ENCODE data around the gene GRK5. TPM values are rescaled to one million over a fixed set of nuclear protein-coding genes. Genes with fewer than 3 reads are reported as not detected.

The GRK5 gene
- total RNA-seq, 1 experiment from 2014 or later = 1.2 TPM

DNA sequence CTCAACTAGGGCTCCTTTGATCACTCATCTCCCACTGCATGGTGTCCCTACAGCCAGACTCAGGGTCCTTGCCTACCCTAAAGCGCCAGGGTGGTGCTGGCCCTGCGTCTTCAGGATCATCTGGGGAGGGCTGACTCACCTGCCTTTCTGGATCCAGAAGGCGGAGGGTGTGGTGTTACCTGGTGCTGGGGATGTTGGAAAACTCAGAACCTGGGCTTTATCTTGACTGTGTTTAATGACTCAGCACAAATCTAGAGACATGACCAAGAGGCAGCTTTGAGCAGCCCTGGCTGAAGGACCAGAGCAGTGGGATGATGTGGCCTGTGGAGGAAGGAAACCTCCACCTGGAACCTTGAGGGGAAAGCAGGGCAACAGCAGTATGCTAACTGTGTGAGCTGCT, 96.5 kb downstream of the GRK5 start:
- H3K23me2 ChIP-seq (ENCODE audit: insufficient read length, low read depth, low read length, poor library complexity, severe bottlenecking) = no peaks in the 10 kb centered on the region
- no peak overlapping the region for H3K56ac ChIP-seq (ENCODE audit: insufficient read length, low read depth, low read length)
- H3K27me3 Mint-ChIP-seq (ENCODE audit: low read depth) = peaks cover 2% of the 10 kb centered on the region; the same call in 1 of the 2 replicates
- H3K9me3 Mint-ChIP-seq = no peaks in the 10 kb centered on the region
- no peaks in the 10 kb centered on the region for H3K36me3 Mint-ChIP-seq (ENCODE audit: insufficient read depth in 1 of 3, low read depth in 3 of 3)
- DNase-seq = no peak
- no peak overlapping the region for H3K4ac ChIP-seq (ENCODE audit: low read depth, low read length)
- H3K4me1 ChIP-seq (ENCODE audit: insufficient read depth, low read length) = no peaks in the 10 kb centered on the region
- H2AFZ ChIP-seq (ENCODE audit: low read length) = no peak overlapping the region
- H2BK20ac ChIP-seq (ENCODE audit: low read depth, low read length, poor library complexity, severe bottlenecking) = no peak overlapping the region
- TF ChIP-seq, protein P1, sequence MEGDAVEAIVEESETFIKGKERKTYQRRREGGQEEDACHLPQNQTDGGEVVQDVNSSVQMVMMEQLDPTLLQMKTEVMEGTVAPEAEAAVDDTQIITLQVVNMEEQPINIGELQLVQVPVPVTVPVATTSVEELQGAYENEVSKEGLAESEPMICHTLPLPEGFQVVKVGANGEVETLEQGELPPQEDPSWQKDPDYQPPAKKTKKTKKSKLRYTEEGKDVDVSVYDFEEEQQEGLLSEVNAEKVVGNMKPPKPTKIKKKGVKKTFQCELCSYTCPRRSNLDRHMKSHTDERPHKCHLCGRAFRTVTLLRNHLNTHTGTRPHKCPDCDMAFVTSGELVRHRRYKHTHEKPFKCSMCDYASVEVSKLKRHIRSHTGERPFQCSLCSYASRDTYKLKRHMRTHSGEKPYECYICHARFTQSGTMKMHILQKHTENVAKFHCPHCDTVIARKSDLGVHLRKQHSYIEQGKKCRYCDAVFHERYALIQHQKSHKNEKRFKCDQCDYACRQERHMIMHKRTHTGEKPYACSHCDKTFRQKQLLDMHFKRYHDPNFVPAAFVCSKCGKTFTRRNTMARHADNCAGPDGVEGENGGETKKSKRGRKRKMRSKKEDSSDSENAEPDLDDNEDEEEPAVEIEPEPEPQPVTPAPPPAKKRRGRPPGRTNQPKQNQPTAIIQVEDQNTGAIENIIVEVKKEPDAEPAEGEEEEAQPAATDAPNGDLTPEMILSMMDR (conservative IDR thresholded peaks at IDR 0.05) = no peak
- no peak overlapping the region for H4K5ac ChIP-seq (ENCODE audit: insufficient read length, low read depth, low read length)
- H3K18ac ChIP-seq (ENCODE audit: insufficient read length, low read depth, low read length) = no peak overlapping the region
- no CpG with 5 or more reads among the region's 3 CpGs for WGBS (ENCODE audit: extremely low coverage, insufficient read length, low lambda C conversion rate)
- H3K27me3 ChIP-seq (ENCODE audit: insufficient read depth, low read length) = no peaks in the 10 kb centered on the region
- H2BK5ac ChIP-seq (ENCODE audit: insufficient read length, low read length) = no peak overlapping the region
- H3K14ac ChIP-seq (ENCODE audit: insufficient read depth, low read length) = no peak overlapping the region
- H3K23ac ChIP-seq (ENCODE audit: insufficient read length, low read depth, low read length) = no peak overlapping the region
- H4K20me1 ChIP-seq (ENCODE audit: control insufficient read depth, insufficient read depth, insufficient read length) = no peaks in the 10 kb centered on the region
- no peak overlapping the region for H2AK5ac ChIP-seq (ENCODE audit: insufficient read length, low read length)
- no peaks in the 10 kb centered on the region for H3K79me1 ChIP-seq (ENCODE audit: insufficient read depth, low read depth, low read length, poor library complexity, severe bottlenecking)
- H2BK15ac ChIP-seq (ENCODE audit: low read depth, low read length) = no peak overlapping the region
- no peak overlapping the region for H3K4me3 Mint-ChIP-seq
- peaks cover 3 to 7% of the 10 kb centered on the region in 2 experiments; a peak in 3 of 4 replicates for H3K4me1 Mint-ChIP-seq
- no peak overlapping the region for H3K9ac ChIP-seq (ENCODE audit: extremely low read depth, insufficient read length, low read length)
- H3K79me2 ChIP-seq (ENCODE audit: insufficient read depth, low read length) = no peaks in the 10 kb centered on the region
- no peaks in the 10 kb centered on the region for H3K9me3 ChIP-seq (ENCODE audit: control insufficient read depth, low read depth, low read length)
- no peak overlapping the region for H3K27ac ChIP-seq (ENCODE audit: insufficient read length, low read depth, low read length)
- no peak overlapping the region for H2BK12ac ChIP-seq (ENCODE audit: insufficient read length, low read depth, low read length)
- H3T11ph ChIP-seq (ENCODE audit: low read length) = no peak overlapping the region
- H4K8ac ChIP-seq (replicated peaks; ENCODE audit: insufficient read length, low read depth, low read length) = no peak overlapping the region
- H2BK120ac ChIP-seq (ENCODE audit: low read depth, low read length, poor library complexity, severe bottlenecking) = no peak overlapping the region
- H4K91ac ChIP-seq (ENCODE audit: insufficient read length, low read depth, low read length) = no peak overlapping the region
- no peak overlapping the region for H3K27ac Mint-ChIP-seq
- no peak overlapping the region for H3K4me2 ChIP-seq (ENCODE audit: insufficient read depth, insufficient read length, low read length)

Data from H9 (cell line).